HG03469 (cell line): Measurements from ENCODE around the gene TNRC6C.
"Not testable (repeated sequence)": the region's sequence is repeated elsewhere in the genome, so short reads cannot be mapped to it uniquely, and the experiment has no call there.

Source experiments
- ATAC-seq: cut with Tn5 transposase; IDR thresholded peaks from one replicate; pipeline ENCODE4 v1.9.1; 2021; ENCODE audit warnings: mild to moderate bottlenecking, moderate library complexity, moderate number of reproducible peaks; ENCODE audit not compliant: unreplicated experiment

The TNRC6C gene

DNA sequence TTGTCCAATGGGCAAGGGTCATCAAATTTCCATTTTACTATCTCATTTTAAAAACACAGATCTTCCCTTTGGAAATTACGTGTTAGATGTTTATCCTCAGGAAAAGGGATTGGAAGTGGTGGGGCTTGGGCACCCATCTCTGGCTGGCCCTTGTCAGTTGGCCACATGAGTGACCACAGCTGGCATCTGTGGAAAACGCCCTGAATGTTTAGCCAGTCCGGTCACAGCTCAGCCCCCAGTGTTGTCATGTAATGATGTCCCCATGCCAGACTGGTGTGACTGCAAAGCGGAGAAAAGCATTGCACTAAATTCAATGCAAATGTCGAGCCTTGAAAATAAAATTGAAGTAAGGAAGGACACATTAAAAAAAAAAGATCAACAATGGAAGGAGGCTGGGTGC, 117.0 kb downstream of the TNRC6C start:
- no peak for ATAC-seq

DNA sequence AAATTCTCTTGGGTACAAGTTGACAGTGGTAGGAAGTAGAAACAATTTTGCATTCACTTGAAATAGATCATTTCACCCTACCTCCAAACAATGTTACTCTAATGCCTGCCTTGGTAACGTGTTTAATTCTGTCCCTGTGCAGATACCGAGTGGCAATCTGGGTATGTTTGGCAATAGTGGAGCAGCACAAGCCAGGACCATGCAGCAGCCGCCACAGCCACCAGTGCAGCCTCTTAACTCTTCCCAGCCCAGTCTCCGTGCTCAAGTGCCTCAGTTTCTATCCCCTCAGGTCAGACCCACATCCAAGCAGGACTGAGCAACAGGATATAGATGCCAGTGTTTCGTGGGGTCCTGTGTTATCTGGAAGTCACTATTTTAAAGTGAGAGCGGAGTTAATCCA, 120.8 kb downstream of the TNRC6C start:
- no peak for ATAC-seq

DNA sequence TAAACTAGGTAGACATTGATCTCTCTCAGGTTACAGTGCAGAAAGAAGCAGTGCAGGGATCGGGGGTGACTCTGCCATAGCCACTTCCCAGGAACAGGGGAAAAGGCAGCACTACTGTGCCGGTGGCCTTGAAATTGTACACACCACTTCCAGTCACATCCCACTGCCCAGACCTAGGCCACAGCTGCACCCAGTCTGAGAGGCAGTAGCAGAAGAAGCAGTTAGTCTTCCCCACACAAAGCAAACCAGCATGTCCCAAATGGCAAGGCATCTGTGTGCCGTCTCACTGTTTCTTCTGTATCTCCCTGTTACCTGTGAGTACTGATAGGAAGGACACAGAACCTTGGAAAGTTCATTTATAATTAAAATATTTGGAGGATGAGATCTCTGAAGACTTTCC, 123.0 kb downstream of the TNRC6C start:
- no peak for ATAC-seq

DNA sequence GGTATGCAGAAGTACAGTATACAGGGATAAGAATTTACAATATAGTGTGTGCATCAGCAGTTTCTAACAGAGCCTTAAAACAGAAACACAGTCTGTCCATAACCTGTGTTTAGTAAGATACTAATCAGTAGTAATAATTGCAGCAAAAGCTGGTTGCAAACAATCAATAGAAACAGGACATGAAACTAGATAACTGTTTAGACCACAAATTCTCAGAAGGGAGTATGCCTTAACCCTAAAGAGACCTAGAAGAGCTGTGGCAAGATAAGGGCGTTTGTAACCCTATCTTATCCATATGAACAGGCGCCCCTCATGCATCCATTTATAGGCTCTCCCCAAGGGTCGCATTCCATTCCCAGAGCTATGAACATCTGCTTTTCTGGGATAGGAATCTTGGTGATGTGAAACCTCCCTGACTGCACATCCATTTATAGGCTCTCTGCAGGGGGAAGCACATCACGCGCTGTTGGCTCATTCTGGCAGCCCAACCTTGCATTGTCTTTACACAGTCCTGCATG, 123.9 kb downstream of the TNRC6C start:
- ATAC-seq = not testable (repeated sequence)

DNA sequence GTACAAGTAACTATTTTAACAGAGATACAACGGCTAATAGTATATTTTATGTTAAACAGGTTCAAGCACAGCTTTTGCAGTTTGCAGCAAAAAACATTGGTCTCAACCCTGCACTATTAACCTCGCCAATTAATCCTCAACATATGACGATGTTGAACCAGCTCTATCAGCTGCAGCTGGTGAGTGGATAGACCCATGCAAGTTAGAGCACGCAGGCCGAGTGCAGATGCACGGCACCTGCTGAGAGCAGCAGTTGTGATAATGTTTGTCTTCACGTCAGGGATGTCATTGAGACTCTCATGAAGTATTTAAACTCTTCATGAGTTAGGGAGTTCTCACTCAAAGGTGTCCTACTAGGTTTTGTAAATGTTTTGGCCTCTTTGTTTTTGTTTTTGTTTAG, 124.5 kb downstream of the TNRC6C start:
- ATAC-seq = no peak

DNA sequence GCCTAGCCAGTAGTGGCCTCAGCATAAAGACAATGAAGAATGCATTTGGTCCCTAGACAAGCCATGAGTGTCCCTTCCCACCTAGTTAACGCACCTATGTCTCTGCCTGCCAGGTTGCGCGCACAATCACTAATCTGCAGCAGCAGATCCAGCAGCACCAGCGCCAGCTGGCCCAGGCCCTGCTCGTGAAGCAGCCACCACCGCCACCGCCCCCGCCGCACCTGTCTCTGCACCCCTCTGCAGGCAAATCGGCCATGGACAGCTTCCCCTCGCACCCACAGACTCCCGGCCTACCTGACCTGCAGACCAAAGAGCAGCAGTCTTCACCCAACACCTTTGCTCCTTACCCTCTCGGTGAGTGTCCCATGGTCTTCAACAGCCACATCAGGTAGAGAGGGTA, 128.2 kb downstream of the TNRC6C start:
- ATAC-seq = no peak

DNA sequence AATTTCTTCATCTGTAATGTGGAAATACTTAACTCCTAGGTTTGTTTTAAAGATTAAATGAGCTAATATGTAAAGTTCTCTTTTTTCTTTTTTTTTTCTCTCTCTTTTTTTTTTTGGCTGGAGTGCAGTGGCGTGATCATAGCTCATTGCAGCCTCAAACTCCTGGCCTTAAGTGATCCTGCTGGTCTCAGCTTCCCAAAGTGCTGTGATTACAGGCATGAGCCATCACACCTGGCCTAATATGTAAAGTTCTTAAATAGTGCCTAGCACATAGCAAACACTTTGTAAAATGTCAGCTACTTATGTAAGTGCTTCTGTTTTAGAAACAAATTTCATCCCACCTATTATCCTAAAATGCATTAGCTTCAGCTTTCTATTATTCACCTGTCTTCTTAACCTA, 130.0 kb downstream of the TNRC6C start:
- no peak for ATAC-seq

DNA sequence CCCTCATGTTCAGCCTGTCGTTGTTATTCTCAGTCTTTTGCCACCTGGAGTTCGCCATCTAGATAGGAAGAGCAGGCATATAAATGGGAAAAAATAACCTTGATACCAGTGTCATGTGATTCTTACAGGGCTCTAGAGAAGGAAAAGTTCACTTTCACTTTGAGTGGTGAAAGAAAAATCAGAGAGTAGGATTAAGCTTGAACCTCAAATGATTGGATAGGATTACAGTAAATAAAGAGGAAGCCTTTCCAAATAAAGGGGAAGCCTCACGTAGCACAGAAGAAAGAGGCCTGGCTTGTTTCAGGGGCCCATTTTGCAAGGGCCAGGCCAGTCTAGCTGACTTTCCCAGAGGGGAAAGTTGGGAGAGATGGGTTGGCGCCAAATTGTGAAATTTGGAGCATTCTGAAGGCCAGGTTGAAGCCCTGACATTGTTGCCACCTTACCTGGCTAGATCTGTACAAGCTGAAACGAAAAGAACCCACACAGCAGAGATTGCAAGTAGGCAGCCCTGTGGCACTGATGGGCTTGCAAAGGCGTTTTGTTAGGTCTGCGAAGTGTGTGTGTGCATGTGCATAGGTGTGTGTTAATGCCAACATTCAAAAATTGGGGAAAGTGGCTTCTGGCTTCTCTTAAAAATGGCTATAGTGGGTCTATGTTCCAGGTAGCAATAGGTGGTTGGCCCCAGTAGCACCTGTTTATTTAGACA, 131.2 kb downstream of the TNRC6C start:
- no peak for ATAC-seq

DNA sequence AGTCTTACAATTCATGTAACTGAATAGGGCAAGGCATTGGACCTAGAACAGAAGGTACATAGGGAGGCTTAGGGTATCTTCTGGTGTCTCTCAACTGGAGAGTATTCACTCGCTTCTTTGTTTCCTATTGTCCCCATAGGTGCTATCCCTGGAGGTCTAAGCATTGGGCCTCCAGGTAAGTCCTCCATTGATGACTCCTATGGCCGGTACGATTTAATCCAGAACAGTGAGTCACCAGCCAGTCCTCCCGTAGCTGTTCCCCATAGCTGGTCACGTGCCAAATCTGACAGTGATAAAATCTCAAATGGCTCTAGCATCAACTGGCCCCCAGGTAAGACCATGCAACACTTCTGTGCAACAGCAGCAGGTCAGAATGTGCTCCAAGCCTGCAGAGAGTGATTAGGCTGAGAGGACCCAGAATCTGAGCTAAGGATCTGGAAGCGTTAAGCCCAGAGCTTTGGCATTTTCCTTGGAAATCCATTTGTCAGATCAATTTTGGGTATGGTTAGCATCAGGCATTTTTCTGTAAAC, 134.4 kb downstream of the TNRC6C start:
- ATAC-seq = no peak

DNA sequence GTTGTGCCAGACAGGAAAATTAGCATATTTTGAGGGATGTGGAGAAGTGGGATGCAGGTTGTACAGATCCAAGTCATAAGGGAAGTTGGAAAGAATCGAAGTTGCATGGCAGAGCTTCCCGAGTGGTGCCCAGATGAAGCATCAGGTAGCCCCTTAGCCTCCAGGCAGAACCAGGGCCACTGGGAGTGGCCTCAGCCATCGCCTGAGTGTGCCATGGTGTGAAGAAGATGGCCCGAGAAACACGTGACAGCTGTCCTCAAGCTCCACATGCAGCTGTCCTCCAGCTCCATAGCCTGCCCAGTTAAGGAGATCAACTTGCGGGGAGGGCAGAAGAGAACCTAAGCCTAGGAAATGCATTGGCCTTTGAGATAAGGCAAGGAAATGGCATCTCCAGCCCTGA, 136.5 kb downstream of the TNRC6C start:
- ATAC-seq = no peak

DNA sequence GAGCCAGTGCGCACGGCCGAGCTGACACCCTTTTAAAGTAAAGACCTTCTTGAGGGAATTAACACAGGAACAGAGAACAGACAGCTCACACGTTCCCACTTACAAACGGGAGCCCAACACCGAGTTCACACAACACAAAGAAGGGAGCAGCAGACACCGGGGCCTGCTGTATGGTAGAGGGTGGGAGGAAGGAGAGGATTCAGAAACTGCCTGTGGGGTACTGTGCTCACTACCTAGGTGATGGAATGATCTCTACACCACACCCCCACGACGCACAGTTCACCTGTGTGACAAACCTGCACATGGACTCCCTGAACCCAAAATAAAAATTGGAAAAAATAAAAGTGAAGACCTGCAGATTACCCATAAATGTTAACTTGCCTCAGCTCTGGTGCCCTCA, 137.6 kb downstream of the TNRC6C start:
- ATAC-seq = no peak

DNA sequence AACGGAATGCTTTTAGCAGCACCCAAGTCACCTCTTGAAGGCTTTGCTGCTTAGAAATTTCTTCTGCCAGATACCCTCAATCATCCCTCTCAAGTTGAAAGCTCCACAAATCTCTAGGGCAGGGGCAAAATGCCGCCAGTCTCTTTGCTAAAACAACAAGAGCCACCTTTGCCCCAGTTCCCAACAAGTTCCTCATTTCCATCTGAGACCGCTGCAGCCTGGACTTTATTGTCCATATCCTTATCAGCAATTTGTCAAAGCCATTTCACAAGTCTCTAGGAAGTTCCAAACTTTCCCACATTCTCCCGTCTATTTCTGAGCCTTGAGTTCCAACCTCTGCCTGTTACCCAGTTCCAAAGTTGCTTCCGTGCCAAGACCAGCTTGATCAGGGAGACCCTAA, 142.6 kb downstream of the TNRC6C start:
- no peak for ATAC-seq

DNA sequence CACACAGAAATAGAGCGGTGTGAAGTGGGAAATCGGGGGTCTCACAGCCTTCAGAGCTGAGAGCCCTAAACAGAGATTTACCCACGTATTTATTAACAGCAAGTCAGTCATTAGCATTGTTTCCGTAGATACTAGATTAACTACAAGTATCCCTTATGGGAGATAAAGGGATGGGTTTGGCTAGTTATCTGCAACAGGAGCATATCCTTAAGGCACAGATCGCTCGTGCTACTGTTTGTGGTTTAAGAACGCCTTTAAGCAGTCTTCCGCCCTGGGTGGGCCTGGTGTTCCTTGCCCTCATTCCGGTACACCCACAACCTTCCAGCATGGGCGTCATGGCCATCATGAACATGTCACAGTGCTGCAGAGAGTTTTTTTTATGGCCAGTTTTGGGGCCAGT, 143.0 kb downstream of the TNRC6C start:
- ATAC-seq = no peak

DNA sequence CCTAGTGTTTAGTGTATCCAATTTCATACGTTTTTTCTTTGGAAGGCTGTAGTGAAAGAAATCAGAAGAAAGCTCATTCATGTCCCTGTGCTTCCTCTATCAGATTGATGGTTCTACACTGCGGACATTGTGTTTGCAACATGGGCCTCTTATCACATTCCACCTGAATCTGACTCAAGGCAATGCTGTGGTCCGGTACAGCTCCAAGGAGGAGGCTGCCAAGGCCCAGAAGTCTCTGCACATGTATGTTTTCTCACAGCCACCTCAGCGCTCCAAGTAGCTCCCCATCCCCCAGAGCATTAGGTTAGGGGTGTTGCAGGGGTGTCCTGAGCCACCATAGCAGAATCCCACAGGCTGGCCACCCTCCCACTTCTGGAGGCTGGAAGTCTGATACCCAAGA, 144.8 kb downstream of the TNRC6C start:
- ATAC-seq = no peak

DNA sequence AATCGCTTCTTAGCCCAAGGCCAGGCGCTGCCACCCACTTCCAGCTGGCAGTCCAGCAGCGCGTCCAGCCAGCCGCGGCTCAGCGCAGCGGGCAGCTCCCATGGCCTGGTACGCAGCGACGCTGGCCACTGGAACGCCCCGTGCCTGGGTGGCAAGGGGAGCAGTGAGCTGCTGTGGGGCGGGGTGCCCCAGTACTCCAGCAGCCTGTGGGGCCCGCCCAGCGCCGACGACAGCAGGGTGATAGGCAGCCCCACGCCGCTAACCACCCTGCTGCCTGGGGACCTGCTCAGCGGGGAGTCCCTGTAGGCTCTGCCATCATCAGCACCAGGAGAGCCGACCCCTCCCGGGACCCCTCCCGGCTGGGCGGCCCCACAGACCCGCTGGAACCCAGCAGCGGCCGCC, 146.0 kb downstream of the TNRC6C start:
- no peak for ATAC-seq

DNA sequence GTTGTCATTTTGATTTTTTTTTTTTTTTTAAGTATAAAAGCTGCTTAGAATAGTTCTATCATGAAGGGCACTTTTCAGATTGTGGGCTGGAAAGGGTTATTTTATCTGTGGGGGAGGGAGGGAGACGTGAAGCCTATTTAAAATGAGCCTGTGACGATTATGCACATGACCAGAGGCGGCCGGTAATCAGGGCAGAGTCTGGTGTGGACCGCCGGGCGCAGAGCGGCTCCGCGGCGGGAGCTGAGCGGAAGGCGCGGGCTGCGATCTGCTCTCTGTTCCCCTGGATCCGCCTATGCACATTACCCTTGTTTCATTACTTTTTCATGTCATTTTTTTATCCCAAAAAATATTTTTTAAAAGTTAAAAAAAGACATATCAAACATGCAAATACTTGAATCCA, 146.6 kb downstream of the TNRC6C start:
- no peak for ATAC-seq

DNA sequence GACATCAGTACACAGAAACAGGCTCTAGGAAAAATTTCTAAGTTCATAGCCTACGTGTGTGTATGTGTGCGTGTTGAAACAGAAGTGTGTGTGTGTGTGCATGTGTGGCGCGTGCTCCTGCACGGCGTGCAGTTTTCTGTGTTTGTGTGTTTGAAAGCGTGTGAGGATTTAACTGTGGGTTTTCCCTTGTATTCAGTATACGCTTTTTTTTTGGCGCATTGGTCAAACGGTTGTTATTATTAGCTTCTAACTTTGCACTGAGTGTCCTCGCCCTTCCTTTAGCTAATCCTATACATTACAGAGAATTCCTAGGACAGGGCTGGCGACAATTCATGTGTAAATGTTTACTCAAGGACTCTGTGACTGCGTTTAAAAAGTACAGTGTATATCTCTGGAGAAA, 147.0 kb downstream of the TNRC6C start:
- ATAC-seq = no peak

DNA sequence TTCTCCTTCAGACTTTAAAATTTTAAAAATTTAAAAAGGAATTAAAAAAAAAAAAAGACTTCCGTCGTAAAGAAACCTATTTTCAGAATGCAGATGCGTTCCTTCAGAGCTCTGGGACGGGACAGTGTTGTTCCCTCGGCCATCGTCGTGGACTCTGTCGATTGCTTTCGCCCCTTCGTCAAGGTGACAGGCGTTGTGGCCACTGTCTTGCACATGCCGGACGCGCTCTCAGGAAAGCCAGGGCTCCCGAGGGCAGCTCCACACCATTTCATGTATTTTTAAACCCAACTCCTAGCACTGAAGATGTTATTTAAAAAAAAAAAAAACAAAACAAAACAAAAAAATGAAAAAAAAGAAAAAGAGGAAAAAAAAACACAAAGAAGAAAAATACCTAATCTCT, 147.7 kb downstream of the TNRC6C start:
- no peak for ATAC-seq

DNA sequence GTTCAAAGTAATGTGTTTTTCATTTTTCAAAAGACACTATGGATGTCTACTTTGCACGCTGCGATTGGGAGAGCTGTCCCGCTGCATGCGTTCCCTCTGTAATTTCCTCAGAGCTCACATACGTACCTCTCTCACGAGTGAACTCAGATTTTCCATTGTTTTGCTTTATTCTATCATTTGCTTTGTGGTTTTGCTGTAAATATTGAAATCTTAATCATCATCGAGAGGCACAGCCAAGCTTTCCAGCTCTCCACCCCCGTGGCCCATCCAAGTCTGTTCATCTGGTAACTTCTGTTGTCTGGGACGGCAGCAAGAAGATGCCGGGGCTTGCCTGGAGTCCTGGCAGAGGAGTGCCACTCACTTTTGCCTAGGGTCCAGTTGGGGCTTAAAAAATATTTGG, 149.0 kb downstream of the TNRC6C start:
- no peak for ATAC-seq

DNA sequence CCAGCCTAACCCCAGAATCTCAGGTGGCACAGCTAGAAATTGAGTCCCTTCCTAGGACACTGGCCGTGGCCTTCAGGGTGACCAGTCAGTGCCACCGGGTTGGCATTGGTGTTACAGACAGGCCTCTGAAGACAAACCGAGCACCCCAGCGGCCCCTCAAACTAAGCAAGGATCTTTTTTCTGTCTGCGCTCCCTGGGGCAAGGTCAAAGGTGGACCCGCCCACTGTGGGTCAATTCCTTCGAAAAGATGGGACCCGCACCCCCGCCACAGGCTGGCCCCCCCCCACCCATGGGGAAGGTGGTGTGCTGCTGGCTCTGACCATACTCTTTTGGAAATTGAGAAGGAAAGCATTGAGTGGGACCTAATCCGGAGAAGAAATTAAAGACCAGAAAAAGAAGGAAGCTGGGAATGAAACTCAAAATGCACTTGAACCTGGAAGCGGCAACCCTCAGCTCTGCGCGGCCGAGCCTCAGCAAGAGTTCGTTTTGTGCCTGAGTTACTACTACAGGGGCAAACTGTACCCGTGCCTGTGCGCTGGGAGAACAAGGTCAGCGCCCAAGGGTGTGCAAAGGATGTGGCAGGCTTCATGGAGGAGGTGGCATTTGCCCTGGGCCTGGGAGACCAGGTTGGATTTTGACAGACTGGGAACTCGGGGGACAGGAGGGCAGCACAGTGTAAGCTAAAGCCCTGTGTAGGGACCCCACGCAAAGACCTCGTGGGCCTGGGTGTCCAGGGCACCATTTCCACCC, 149.6 kb downstream of the TNRC6C start:
- no peak for ATAC-seq

DNA sequence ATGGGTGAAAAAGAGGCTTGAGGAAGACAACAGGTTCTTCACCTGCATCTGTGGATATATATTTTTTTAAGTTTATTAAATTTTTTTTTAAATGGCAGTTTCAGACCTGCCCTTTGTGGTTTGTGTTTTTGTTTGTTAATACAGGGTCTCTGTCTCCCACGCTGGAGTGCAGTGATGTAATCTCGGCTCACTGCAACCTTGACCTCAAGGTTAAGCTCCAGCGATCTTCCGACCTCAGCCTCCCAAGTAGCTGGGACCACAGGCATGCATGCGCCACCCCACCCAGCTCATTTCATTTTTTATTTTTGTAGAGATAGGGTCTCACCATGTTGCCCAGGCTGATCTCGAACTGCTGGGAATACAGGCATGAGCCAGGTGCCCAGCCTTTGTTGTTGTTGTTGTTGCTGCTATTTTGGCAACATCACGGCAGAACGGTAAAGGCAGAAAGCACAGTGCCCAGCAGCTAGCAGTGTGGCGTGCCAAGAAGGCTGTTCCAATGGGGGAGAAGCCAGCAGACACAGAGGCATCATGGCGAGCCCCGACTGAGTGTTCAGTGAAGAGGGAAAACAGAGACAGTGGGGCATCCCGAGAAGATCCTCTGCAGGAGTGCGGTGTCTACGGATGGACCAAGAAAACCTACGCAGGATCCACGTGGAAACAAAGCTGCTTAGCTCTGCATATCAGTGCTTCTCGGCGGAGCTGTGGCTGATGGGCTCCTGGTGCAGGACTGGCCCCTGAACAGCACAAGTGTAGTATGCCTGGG, 150.4 kb downstream of the TNRC6C start:
- no peak for ATAC-seq

DNA sequence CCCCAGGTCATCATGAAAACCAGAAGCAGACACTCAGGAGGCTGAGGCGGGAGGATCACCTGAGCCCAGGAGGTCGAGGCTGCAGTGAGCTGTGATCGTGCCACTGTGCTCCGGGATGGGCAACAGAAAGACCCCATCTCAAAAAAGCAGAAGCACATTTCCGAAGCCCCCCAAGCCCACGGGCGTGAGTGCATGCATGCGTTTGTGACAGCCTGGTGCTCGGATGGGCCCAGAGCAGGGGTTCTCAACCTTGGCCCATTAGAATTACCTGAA, 150.9 kb downstream of the TNRC6C start:
- no peak for ATAC-seq
